SH-SY5Y (cell line): ENCODE measurements around the gene ATP6V1B1.

Experiments
- GATA2 ChIP-seq: IDR thresholded peaks from 2 replicates; pipeline ENCODE4 v1.6.1; 2011; ENCODE audit warnings: mild to moderate bottlenecking, low read depth, low read length
- GATA3 ChIP-seq: IDR thresholded peaks from 2 replicates; pipeline ENCODE4 v1.6.1; 2011; ENCODE audit warnings: low read depth, mild to moderate bottlenecking, low read length, moderate library complexity

DNA sequence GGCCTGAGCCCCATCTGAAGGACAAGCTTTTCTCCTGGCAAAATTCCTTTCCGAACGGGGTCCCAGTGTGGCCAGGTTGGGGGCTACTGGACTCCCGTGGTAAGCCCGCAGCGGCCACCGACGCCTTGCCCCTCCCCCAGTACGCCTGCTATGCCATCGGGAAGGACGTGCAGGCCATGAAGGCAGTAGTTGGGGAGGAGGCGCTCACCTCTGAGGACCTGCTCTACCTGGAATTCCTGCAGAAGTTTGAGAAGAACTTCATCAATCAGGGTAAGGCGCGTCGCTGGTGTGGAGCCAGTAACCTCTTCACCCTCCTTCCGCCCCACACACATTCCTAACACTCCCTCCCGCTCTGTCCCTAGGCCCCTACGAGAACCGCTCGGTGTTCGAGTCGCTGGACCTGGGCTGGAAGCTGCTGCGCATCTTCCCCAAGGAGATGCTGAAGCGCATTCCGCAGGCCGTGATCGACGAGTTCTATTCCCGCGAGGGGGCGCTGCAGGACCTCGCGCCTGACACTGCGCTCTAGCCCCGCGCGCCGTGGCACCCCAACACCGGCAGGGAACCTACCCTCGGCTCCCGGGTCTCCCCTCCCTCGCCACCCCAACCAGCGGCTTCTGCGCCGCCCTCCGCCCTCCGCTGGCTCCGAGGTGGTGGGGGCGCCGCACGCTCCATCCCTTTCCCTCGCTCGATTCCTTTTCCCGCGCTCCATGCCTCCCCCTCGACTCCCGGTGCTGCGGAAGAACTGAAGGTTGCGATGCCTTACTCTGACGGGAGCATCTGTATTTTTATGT is 29.1 kb downstream of the ATP6V1B1 start:
- TF ChIP-seq GATA2 (no peak), GATA3 (no peak)
